LNCaP clone FGC (cell line): ENCODE measurements around the gene ACD.

Experiments
- DNase-seq: peaks from one replicate; pipeline ENCODE4 v3.0.0-alpha.2; 2011; ENCODE audit warnings: low read depth
- H3K4me3 ChIP-seq: 2 replicates; pipeline ENCODE4 v1.5.1; 2011; ENCODE audit warnings: mild to moderate bottlenecking, low read depth, low read length, control low read depth
- CTCF ChIP-seq: IDR thresholded peaks from 2 replicates; pipeline ENCODE4 v1.5.1; 2012; ENCODE audit warnings: mild to moderate bottlenecking; ENCODE audit not compliant: control insufficient read depth, insufficient read depth; ENCODE audit errors: extremely low read depth

Gene ACD

GRCh38 chr16:67676516-67676915 is 16.5 kb upstream of the ACD start:
- peak; percentile 67 for DNase-seq
- peak; percentile 23 for TF ChIP-seq CTCF
- no peak overlapping the region for H3K4me3 ChIP-seq

GRCh38 chr16:67675999-67676398 is 15.9 kb upstream of the ACD start:
- TF ChIP-seq CTCF, result no peak
- no peak overlapping the region for H3K4me3 ChIP-seq
- DNase-seq, result no peak

GRCh38 chr16:67675579-67675935 is 15.5 kb upstream of the ACD start:
- H3K4me3 ChIP-seq, result no peak overlapping the region
- TF ChIP-seq CTCF, result no peak
- DNase-seq, result no peak

GRCh38 chr16:67674851-67675578 is 15.0 kb upstream of the ACD start:
- H3K4me3 ChIP-seq, result no peak overlapping the region
- DNase-seq, result no peak
- TF ChIP-seq CTCF, result no peak

- peak; percentile 74 for DNase-seq
- no peak overlapping the region for H3K4me3 ChIP-seq
- TF ChIP-seq CTCF, result no peak
Measured at GRCh38 chr16:67673712-67674580, 13.9 kb upstream of the ACD start.

- peak; percentile 91 for TF ChIP-seq CTCF
- DNase-seq, result no peak
- no peak overlapping the region for H3K4me3 ChIP-seq
Measured at GRCh38 chr16:67672739-67673662, 12.9 kb upstream of the ACD start.
